ENCODE results near the gene RANGAP1.

GRCh38 chr22:41264408-41264941 is 21.5 kb downstream of the RANGAP1 start:
- TF ChIP-seq CTCF (IDR thresholded peaks at IDR 0.05) (no peak), POLR2A (IDR thresholded peaks at IDR 0.05) (no peak)
